Hepatocyte (in vitro differentiated cells): ENCODE data around the gene TSPEAR. TPM values are rescaled to one million over a fixed set of nuclear protein-coding genes. Genes with fewer than 3 reads are reported as not detected.

Experiments
- DNase-seq: peaks from one replicate; pipeline ENCODE4 v3.0.0-alpha.2; 2016; ENCODE audit warnings: low spot score
- H2AFZ ChIP-seq: fragments of 200-600 bp; sonication (generic); 2 replicates; pipeline ENCODE4 v1.6.0; 2016; ENCODE audit warnings: antibody characterized with exemption, mild to moderate bottlenecking
- H3K27ac ChIP-seq: fragments of 200-600 bp; sonication (generic); 2 replicates; pipeline ENCODE4 v1.5.1; 2016; ENCODE audit warnings: mild to moderate bottlenecking
- H3K27me3 ChIP-seq: fragments of 200-600 bp; sonication (generic); 2 replicates; pipeline ENCODE4 v1.6.1; 2016
- H3K36me3 ChIP-seq: fragments of 200-600 bp; sonication (generic); replicated peaks from 2 replicates; pipeline ENCODE4 v1.5.1; 2016; ENCODE audit warnings: low read depth; ENCODE audit not compliant: insufficient read depth
- H3K4me1 ChIP-seq: fragments of 200-600 bp; sonication (generic); 2 replicates; pipeline ENCODE4 v1.5.1; 2016; ENCODE audit warnings: mild to moderate bottlenecking, moderate library complexity; ENCODE audit not compliant: insufficient read depth
- H3K4me2 ChIP-seq: fragments of 200-600 bp; sonication (generic); 2 replicates; pipeline ENCODE4 v1.6.0; 2016
- H3K4me3 ChIP-seq: fragments of 200-600 bp; sonication (generic); 2 replicates; pipeline ENCODE4 v1.5.1; 2016; ENCODE audit warnings: mild to moderate bottlenecking
- H3K79me2 ChIP-seq: fragments of 200-600 bp; sonication (generic); 2 replicates; pipeline ENCODE4 v1.6.0; 2017; ENCODE audit warnings: mild to moderate bottlenecking
- H3K9me2 ChIP-seq: fragments of 200-600 bp; sonication (generic); replicated peaks from 2 replicates; pipeline ENCODE4 v1.6.0; 2017; ENCODE audit warnings: mild to moderate bottlenecking; ENCODE audit not compliant: insufficient read depth
- H3K9me3 ChIP-seq: fragments of 200-600 bp; sonication (generic); 2 replicates; pipeline ENCODE4 v1.5.1; 2016; ENCODE audit warnings: low read depth, mild to moderate bottlenecking
- H4K20me1 ChIP-seq: fragments of 200-600 bp; sonication (generic); 2 replicates; pipeline ENCODE4 v1.6.0; 2016; ENCODE audit warnings: mild to moderate bottlenecking; ENCODE audit not compliant: insufficient read depth, poor library complexity, severe bottlenecking
- EZH2 ChIP-seq: fragments of 200-600 bp; sonication (generic); IDR thresholded peaks from 2 replicates; pipeline ENCODE4 v1.6.1; 2016; ENCODE audit warnings: antibody characterized with exemption, mild to moderate bottlenecking, borderline replicate concordance
- EZH2phosphoT487 ChIP-seq: fragments of 200-600 bp; sonication (generic); IDR thresholded peaks from one replicate; pipeline ENCODE4 v1.6.1; 2018; ENCODE audit warnings: antibody characterized with exemption, mild to moderate bottlenecking, low read depth, moderate library complexity; ENCODE audit not compliant: unreplicated experiment, severe bottlenecking
- WGBS: methylation state at CpG from one replicate; pipeline ENCODE4 v1.1.6; 2016; ENCODE audit warnings: low lambda C conversion rate; ENCODE audit errors: missing lambda C conversion rate; 5-methylcytosine and 5-hydroxymethylcytosine counted together
- polyA plus RNA-seq: library from polyadenylated mRNA; unstranded; fragments of >200 nt; fragmentation: Nextera tagmentation; extraction: Ambion mirVana; gene quantifications from 2 replicates; pipeline ENCODE4 v1.2.1, GENCODE V29; 2016
- total RNA-seq: library from RNA; depleted of rRNA; stranded (reverse); fragments of >200 nt; gene quantifications from 2 replicates; pipeline ENCODE4 v1.2.3, GENCODE V29; 2014
- TF ChIP-seq, protein P1 (sequence below): fragments of 200-600 bp; sonication (generic); IDR thresholded peaks from 2 replicates; pipeline ENCODE4 v1.5.1; 2016; ENCODE audit warnings: antibody characterized with exemption, mild to moderate bottlenecking; ENCODE audit not compliant: poor library complexity

The TSPEAR gene
- total and polyA plus RNA-seq, 2 experiments from 2014 or later, result 0.35 TPM; not detected in 1

- Histone ChIP-seq H2AFZ (no peak overlapping the region), H3K4me2 (no peak overlapping the region), H3K36me3 (no peaks in the 10 kb centered on the region), H3K9me3 (no peaks in the 10 kb centered on the region), H3K9me2 (no peaks in the 10 kb centered on the region), H3K27ac (no peak overlapping the region), H3K27me3 (no peaks in the 10 kb centered on the region), H3K4me3 (no peak overlapping the region), H3K79me2 (no peaks in the 10 kb centered on the region), H3K4me1 (no peaks in the 10 kb centered on the region), H4K20me1 (no peaks in the 10 kb centered on the region)
- no peak for DNase-seq
- 92% methylated on average over 30 of the region's 33 CpGs for WGBS
- no peak for TF ChIP-seq EZH2phosphoT487
- TF ChIP-seq, protein P1, sequence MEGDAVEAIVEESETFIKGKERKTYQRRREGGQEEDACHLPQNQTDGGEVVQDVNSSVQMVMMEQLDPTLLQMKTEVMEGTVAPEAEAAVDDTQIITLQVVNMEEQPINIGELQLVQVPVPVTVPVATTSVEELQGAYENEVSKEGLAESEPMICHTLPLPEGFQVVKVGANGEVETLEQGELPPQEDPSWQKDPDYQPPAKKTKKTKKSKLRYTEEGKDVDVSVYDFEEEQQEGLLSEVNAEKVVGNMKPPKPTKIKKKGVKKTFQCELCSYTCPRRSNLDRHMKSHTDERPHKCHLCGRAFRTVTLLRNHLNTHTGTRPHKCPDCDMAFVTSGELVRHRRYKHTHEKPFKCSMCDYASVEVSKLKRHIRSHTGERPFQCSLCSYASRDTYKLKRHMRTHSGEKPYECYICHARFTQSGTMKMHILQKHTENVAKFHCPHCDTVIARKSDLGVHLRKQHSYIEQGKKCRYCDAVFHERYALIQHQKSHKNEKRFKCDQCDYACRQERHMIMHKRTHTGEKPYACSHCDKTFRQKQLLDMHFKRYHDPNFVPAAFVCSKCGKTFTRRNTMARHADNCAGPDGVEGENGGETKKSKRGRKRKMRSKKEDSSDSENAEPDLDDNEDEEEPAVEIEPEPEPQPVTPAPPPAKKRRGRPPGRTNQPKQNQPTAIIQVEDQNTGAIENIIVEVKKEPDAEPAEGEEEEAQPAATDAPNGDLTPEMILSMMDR, result no peak
- no peak for TF ChIP-seq EZH2
Measured at GRCh38 chr21:44521928-44522752, 189.2 kb downstream of the TSPEAR start.

- H3K9me3 ChIP-seq, result no peaks in the 10 kb centered on the region
- no peak overlapping the region for H3K27ac ChIP-seq
- no peak overlapping the region for H3K4me2 ChIP-seq
- 96% methylated on average over 22 of the region's 22 CpGs for WGBS
- H3K9me2 ChIP-seq, result no peaks in the 10 kb centered on the region
- no peaks in the 10 kb centered on the region for H4K20me1 ChIP-seq
- no peaks in the 10 kb centered on the region for H3K79me2 ChIP-seq
- H2AFZ ChIP-seq, result no peak overlapping the region
- TF ChIP-seq, protein P1, result no peak
- no peak for TF ChIP-seq EZH2phosphoT487
- TF ChIP-seq EZH2, result no peak
- H3K36me3 ChIP-seq, result no peaks in the 10 kb centered on the region
- H3K4me3 ChIP-seq, result no peak overlapping the region
- no peak for DNase-seq
- no peaks in the 10 kb centered on the region for H3K4me1 ChIP-seq
- no peaks in the 10 kb centered on the region for H3K27me3 ChIP-seq
Measured at GRCh38 chr21:44521301-44521927, 190.0 kb downstream of the TSPEAR start.

GRCh38 chr21:44520326-44521300 is 190.8 kb downstream of the TSPEAR start:
- 88% methylated on average over 31 of the region's 31 CpGs for WGBS
- H3K27ac ChIP-seq, result no peak overlapping the region
- no peaks in the 10 kb centered on the region for H3K36me3 ChIP-seq
- no peak overlapping the region for H3K4me2 ChIP-seq
- TF ChIP-seq, protein P1, result no peak
- TF ChIP-seq EZH2 (no peak), EZH2phosphoT487 (no peak)
- no peaks in the 10 kb centered on the region for H3K9me3 ChIP-seq
- H3K9me2 ChIP-seq, result no peaks in the 10 kb centered on the region
- no peak overlapping the region for H3K4me3 ChIP-seq
- H4K20me1 ChIP-seq, result no peaks in the 10 kb centered on the region
- no peaks in the 10 kb centered on the region for H3K27me3 ChIP-seq
- H2AFZ ChIP-seq, result no peak overlapping the region
- H3K79me2 ChIP-seq, result no peaks in the 10 kb centered on the region
- H3K4me1 ChIP-seq, result no peaks in the 10 kb centered on the region
- DNase-seq, result no peak
